Measurements from ENCODE around the gene CSHL1.

- no peak for TF ChIP-seq REST (IDR thresholded peaks at IDR 0.05; ENCODE audit: insufficient read depth in 1 of 2, low read depth in 2 of 2, low read length in 2 of 2)
- TF ChIP-seq TAF1 (IDR thresholded peaks at IDR 0.05; ENCODE audit: borderline replicate concordance, insufficient read depth, low read length) = no peak
- no peak for TF ChIP-seq POLR2AphosphoS5 (IDR thresholded peaks at IDR 0.05; ENCODE audit: low read depth, low read length)
These were observed 30.7 kb upstream of the CSHL1 start for GRCh38 chr17:63941751-63942150.
